Activated CD4-positive, alpha-beta T cell treated with anti-CD3 and anti-CD28 coated beads for 24 hours (primary cell): ENCODE measurements around the gene PIGZ.
"Not testable (repeated sequence)": the region's sequence is repeated elsewhere in the genome, so short reads cannot be mapped to it uniquely, and the experiment has no call there.

Source experiments
- DNase-seq, 2 donors: peaks; one replicate each; pipeline ENCODE4 v3.0.0-alpha.2; 2020; ENCODE audit warnings: low read depth in 2 of 2

The PIGZ gene

DNA sequence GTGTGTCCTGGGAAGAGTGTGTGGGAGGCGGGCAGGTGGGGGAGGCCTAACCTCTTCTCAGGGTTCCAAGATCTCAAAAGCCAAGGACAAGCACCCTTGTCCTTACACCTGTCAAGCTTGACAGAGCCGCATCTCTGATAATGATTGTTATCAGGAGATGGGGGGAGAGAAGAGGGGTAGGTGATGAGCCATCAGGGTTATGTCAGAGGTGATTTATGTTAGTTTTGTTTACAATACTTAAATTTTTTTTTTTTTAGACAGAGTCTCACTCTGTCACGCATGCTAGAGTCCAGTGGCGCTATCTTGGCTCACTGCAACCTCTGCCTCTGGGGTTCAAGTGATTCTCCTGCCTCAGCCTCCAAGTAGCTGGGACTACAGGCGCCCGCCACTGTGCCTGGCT, 18.9 kb downstream of the PIGZ start:
- DNase-seq, result no peak

DNA sequence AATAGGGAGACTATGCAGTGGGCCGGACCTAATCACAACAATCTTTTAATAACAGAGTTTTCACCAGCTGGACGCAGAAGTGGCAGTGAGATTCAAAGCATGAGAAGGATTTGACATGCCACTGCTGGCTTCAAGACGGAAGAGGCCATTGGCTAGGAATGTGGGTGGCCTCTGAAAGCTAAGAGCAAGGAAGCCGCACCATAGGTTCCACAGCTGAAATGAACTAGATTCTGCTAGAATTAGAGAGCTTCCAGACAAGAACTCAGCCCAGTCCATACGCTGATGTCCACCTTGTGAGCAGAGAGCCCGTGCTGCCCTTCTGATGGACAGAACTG, 19.4 kb downstream of the PIGZ start:
- DNase-seq, result no peak

DNA sequence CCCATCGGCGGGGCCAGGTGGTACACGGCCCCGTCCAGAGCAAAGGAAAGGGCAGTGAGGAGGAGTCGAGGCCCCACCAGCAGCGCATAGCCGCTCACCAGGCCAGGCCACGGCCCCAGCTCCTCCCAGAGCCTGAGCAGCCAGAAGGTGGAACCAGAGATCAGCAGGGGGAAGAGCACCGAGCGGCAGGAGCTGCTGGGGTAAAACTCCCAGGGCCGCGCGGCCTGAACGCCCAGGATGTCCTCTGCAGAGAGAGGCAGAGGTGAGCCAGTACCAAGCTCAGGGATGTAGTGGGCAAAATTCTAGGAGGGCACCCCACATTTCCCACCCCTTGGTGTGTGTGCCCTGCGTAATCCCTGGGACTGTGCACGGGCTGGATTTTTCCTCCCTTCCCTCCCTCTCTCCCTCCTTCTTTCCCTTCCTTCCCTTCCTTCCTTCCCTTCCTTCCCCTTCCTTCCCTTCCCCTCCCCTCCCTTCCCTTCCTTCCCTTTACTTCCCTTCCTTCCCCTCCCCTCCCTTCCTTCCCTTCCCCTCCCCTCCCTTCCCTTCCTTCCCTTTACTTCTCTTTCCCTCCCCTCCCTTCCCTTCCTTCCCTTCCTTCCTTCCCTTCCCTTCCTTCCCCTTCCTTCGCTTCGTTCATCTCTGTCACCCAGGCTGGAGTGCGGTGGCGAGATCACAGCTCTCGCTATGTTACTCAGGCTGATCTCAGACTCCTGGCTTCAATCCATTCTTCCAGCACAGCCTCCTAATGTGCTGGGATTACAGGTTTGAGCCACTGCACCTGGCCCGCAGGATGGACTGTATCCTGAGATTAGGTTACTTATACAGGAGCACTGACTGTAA, 20.0 kb downstream of the PIGZ start:
- DNase-seq, result no peak

DNA sequence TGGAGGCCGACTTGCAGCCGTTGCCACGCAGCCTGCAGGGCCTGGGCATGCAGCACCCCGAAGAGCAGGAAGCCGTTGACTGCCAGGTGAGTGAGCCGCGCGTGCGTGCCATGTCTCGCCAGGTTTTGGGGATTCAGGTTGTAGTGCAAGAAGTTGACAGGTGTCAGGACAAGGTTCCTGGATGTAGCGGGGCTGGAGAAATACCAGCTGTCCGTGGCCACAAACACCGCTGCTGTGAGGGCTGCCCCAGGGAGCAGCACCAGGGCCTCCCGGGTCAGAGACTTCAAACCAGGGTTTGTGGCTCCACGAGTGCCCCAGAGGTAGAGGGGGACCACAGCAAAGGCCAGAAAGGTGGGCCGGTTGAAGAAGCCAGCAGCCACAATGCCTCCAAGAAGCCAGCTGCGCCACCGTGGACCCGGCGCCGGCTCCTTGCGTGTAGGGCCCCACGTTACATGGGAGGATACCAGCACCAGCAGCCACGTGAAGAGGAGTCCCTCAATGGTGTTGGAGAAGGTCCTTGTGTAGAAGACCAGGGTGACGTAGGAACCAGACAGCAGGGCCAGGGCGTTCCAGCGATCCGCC, 20.7 kb downstream of the PIGZ start:
- DNase-seq, result no peak

DNA sequence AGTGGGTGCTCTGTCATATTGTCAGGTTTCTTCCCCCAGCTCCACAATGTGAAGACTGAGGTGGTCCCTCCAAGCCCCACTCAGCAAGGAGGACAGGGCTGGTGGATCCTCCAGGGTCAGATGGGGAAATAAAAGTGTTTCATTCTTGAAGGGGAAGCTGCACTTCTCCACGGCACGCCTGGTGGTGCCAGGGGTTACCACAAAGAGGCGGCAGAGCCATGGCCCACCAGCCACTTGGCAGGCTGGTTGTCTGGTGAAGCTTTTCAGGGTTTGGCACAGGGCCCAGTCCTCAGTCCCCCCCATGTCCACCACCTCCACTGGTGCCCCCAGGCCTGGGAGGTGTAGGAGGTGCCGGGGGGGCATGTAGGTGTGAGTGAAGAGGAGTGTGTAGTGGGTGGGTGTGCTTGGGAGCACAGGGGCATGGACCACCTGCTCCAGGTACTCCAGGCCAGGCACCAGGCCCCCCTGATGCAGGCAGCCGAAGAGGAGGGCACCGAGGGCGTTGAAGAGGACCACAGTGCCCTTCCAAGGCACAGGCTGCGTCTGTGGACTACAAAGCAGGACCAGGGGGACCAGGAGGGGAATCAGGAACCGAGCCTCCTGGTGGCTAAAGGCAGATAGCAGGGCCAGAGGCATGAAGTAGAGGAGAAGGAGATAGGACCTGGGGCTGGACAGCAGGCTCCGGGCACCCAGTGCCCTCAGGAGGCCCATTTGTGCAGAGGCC, 21.3 kb downstream of the PIGZ start:
- no peak for DNase-seq

DNA sequence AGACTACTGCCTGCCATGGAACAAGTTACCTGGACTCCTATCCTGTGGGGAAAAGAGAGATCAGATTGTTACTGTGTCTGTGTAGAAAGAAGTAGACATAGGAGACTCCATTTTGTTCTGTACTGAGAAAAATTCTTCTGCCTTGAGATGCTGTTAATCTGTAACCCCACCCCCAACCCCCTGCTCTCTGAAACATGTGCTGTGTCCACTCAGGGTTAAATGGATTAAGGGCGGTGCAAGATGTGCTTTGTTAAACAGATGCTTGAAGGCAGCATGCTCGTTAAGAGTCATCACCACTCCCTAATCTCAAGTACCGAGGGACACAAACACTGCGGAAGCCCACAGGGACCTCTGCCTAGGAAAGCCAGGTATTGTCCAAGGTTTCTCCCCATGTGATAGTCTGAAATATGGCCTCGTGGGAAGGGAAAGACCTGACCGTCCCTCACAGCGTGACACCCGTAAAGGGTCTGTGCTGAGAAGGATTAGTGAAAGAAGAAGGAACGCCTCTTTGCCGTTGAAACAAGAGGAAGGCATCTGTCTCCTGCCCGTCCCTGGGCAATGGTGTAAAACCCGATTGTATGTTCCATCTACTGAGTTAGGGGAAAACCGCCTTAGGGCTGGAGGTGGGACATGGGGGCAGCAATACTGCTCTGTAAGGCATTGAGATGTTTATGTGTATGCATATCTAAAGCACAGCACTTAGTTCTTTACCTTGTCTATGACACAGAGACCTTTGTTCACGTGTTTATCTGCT, 24.4 kb downstream of the PIGZ start:
- DNase-seq, result not testable (repeated sequence)

DNA sequence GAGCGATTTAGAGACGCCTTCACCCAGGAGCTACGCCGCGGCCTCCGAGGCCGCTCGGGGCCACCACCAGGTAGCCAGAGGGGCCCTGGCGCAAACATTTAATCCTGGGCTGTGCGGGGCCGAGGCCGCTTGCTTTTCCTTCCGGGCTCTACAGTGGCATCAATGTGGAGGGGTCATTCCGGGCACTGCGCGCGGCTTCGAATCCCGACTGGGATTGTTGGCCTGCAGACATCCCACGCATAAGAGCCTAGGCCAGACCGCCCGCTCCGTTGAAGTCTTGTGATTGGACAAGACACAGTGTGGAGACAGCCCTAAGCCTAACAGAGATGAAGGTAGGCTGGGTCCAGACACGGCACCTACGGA, 25.7 kb downstream of the PIGZ start:
- no peak for DNase-seq

DNA sequence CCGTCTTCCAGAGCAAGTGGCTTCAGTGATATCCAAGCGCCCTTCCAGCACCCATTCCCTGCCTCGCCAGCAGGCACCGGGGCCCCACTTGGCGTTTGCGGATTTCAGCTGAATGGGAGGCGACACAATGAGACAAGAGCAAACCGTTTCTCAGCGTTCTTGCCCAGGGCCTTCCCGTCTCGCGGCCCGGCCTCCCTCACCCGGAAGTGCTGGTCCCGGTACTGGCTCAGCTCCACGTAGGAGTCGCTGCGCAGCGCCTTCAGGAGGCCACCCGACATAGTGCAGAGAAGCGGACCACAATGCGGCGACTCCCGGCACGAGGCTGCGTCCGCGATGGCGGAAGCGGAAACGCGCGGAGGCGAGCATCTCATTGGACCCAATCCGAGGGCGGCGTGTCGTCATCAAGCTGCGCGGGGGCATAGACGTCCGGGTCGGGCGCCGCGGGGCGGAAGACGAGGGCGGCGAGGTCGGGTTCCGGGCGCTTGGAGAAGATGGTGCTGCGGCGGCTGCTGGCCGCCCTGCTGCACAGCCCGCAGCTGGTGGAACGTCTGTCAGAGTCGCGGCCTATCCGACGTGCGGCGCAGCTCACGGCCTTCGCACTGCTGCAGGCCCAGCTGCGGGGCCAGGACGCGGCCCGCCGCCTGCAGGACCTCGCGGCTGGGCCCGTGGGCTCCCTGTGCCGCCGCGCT, 26.3 kb downstream of the PIGZ start, which contains the start of gene NCBP2:
Gene NCBP2, minus strand, starts transcription at position 303 of the 689 bp plus-strand sequence. Its CDS starts 25 bp downstream, at position 278.
- peak; percentile 99 to 100 for DNase-seq

DNA sequence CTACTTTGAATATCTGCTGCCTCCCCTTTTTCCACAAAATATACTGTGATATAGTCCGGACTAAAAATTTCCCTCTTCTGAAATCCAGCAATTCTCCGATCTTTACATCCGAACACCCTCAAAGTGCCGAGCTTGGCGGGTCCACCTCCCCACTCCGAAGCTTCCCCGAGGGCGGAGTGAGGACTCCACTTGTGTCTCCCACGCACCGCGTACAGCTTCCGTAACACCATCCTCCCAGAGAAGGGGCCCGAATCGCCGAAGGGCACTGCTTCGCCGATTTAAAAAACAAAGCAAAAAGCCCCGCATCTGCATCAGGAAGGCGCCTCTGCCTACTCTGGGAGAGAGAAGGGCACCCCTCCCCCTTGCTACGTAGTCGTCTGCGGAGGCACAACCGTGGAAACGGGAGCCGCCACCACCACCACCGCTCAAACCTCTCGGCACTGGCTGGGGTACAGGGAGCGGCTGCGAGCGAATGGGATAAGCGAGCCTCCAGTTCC, 26.9 kb downstream of the PIGZ start:
- peak; percentile 41 to 51 for DNase-seq

DNA sequence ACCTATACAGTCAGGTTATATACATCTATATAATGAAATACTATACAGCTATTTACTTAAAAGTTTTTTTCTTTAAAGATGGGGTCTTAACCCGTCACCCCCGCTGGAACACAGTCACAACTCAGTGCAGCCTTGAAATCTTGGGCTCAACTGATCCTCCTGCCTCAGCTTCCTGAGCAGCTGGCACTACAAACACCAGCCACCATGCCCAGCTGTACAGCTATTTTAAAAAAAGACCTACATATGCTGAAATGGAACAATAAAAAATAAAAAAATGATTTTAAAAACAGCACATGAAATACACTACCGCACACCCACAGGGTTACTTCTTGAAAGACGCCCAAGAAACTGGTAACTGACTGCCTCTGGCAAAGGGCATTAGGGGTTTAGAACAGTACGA, 30.1 kb downstream of the PIGZ start:
- DNase-seq, result no peak

DNA sequence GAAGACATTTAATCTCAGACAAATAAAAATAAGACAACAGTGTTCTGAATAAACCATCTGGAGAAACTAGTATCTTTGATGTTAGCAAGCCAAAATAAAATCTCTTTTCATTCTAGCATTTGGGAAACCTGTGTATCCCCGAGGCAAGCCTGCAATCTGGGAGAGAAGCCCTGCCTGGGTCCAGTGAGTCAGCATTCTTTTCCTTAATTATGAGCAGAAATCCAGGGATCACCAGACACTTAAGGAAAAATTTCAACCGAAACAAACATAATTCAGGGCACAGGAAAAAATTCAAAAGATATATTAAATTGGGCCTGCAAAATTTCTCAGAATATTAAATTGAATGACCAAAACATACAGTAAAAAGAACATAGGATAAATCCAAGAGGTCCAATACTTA, 30.5 kb downstream of the PIGZ start:
- DNase-seq, result no peak

DNA sequence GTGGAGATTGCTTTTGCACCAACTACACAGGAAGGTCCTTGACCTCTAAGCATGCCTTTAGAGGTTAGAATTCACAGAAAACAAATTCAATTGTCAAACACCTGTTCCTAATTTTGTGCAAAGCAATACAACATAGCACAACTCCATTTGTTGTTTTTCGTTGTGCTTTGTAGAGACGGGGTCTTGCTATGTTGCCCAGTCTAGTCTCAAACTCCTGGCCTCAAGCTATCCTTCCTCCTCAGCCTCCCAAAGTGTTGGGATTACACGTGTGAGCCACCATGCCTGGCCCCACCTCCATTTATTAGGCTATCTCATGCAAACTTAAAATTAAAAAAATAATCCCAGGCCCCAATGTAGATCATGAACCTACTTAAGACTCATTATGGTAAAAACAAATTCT, 32.3 kb downstream of the PIGZ start:
- DNase-seq, result no peak

DNA sequence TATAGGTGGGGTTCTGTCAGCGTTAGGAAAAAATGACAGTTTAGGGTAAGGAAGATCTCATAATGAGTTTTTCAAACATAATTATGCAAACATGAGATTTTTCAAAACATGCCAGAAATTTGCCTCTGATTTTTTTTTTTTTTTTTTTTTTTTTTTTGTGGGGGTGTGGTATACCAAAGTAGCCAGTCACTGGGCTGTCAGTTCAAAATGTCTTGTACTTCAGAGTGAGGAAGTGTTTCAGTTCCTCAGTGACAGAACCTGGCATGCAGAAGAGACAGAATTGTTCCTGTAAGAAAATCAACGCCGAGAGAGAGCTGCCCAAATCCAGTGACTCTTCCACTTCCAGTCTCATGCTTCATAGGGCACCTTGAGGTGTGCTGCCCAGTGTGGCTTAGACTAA, 36.0 kb downstream of the PIGZ start:
- DNase-seq, result no peak

DNA sequence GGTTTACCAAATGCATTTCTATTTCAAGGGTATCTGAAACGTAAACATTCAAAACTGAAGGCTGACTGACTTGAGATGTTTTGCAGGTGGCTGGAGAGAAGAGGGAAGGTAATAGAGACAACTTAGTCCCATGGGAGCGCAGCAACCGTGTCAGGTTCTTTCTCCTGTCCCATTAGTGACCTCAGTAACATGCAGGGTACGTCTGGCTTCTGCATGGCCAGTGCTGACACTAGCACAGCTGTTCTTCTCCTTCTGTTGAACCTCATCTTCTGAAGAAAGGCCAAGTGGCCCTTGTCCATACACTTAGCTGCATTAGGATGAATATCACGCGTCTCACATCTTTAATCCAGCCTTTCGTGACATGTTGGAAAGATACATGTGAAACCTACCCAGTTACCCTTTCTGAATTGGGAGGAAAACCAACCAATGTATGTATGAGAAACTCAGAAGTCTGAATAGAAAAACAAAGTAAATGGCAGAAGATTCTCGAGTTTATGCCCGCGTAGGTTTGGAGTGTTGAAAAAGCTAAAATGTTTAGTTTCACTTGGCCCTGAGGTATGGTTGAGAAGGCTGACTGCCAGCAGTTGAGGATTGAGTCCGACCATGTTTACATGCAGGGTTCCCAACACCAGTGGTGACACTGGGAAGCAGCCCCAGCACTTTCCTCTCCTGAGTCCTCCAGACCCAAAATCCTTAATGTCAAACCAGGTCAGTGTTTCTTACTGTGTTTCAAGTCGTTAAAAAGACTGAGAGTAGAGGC, 36.6 kb downstream of the PIGZ start:
- DNase-seq, result no peak

DNA sequence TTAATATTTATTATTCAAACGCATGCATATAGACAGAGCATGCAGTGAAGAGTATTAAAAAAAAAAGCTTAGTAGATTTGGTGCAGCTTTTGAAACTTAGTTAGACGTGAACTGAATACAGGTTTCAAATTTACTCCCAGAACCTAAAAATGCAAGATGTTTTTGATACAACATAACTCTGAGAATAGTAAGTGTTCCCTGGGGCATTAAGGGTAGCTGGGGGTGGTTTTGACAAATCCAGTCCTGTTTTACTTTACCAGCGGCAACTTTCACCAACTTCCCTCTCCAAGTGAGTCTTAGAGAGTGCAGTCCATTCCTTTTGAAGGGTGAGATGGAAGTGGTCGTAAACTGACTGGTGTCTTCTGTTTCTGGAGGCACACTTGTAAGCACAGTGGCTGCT, 37.5 kb downstream of the PIGZ start:
- DNase-seq, result no peak

DNA sequence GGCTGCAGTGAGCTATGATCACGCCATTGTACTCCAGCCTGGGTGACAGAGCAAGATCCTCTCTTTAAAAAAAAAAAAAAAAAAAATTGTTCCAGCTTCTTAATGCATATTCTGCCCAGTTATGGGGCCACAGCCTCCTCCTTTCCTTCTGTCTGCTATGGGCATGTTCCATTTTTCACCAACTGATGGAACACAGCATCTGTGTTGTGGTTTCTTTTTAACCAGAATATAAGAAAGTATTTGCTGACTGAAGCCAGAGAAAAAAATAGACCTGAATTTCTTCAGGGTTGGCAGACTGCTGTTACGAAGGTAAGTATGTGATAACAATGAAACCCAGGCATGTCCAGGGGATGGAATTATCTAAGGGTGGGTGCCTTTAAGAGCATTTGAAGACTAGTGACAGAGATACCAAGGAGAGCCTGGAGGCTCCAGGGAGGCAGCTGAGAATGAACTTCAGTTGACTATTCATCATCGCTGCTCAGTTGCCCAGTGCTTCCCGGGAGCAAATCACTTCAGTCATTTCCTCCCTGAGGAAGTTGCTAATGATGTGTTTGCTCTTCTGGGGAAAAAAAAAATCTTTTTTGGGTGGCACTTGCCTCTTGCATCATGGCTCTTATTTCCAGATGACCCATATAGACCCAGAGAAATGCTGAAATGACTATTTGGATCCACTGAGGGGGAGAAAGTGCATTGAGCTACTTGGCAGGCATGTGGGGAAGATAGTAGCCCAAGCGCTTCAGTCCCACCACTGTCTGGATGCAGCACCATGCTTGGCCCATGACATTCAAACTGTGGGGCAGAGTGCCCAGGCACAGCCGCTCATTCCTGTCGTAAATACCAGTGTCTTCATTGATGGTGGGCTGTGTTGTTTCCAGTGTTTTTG, 40.8 kb downstream of the PIGZ start:
- no peak for DNase-seq

DNA sequence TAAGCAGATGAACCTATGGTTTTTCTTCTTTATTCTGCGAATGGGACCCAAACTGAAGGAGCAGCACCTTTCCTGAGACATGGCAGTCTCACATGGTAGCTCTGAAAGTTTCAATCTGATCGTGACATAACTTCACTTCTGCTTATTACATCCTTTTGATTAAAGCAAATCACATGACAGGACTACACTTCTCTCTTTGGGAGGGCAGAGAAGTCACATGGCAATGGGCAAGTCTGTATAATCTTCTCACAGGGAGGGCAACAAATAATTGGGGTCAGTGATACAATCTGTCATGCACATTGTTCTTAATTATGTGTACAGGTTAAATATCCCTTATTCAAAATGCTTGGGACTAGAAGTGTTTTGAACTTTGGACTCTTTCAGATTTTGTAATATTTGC, 47.9 kb downstream of the PIGZ start:
- no peak for DNase-seq

DNA sequence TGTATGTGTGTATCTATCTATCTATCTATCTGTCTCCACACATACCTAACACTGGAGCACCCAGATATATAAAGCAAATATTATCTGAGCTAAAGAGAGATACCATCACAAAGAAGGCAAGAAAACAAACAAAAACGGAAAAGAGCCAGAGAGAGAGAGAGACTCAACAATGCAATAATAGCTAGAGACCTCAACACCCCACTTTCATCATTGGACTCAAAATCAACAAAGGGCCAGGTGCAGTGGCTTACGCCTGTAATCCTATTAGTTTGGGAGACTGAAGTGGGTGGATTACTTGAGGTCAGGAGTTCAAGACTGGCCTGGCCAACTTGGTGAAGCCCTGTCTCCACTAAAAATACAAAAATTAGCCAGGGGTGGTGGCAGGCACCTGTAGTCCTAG, 49.7 kb downstream of the PIGZ start:
- DNase-seq, result no peak

DNA sequence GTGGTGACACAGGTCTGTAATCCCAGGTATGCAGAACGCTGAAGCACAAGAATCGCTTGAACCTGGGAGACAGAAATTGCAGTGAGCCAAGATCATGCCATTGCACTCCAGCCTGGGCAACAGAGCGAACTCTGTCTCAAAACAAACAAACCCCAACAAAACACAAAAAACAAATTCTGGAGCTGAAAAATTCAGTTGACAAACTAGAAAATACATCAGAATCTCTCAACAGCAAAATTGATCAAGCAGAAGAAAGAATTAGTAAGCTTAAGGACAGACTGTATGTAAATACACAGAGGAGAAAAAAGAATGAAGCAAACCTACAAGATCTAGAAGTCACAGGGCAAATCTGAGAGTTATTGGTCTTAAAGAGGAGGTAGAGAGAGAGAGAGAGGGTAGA, 51.6 kb downstream of the PIGZ start:
- DNase-seq, result no peak

DNA sequence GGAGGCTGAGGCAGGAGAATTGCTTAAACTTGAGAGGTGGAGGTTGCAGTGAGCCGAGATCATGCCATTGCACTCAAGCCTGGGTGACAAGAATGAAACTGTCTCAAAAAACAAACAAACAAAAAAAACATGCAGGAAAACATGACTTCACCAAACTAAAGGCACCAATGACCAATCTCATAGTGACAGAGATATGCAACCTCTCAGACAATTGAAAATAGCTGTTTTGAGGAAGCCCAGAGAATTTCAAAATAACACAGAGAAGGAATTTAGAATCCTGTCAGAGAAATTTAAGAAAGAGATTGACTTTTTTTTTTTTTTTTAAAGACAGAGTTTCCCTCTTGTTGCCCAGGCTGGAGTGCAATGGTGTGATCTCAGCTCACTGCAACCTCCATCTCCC, 52.4 kb downstream of the PIGZ start:
- DNase-seq, result no peak
